ENCODE measurements around the gene PLCH2. TPM values are rescaled to one million over a fixed set of nuclear protein-coding genes. Genes with fewer than 3 reads are reported as not detected.

The PLCH2 gene
- total and polyA plus RNA-seq, 2 of the 13 experiments (the other 11 are each of a cell fraction or from before 2014, with no cell fraction given) = 0.15 to 0.67 TPM

DNA sequence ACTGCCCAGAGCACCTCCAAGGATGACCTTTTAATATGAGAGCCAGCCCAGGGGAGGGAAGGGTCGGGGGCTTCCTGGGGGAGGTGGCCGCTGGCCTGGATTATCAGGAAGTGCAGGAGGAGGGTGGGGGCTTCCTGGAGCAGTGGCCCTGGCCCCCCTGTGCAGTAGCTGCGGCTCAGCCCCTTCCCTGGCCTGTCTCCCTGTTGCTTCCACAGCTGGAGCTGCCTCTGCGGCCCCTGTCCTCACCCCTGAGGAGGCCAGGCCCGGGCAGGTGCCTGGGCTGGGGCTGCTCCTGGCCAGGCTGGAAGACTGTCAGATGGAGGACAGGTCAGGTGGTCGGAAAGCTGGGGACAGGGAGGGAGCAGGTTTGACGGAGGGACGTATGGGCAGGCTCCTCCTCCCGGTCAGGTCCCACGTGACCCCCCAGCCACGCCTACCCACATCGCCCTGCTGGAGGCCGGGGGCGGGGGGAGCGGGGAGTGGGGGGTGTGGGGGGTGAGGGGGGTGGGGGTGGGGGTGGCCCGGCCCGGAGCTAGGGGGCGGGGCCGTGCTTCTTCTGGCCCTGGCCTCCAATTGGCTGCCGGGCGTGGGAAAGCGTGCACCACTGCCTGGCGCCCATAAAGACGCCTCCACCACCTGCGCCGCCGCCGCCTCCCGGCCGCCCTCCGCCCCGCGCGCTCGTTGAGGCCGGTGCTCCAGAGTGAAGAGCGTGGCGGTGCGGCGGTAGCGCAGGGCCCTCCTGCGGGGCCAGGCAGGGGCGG is 69.8 kb downstream of the PLCH2 start (continued):
- TF ChIP-seq ZMYM4 (CRISPR knock-in tag; IDR thresholded peaks at IDR 0.05) (0 out of 2 replicates have a peak, but pooled peaks have one; percentile 15), KAT7 (CRISPR knock-in tag; IDR thresholded peaks at IDR 0.05; ENCODE audit: borderline replicate concordance) (0 out of 2 replicates have a peak, but pooled peaks have one; percentile 20), ZNF616 (CRISPR knock-in tag; IDR thresholded peaks at IDR 0.05; ENCODE audit: low read depth) (no peak), ZNF598 (CRISPR knock-in tag; IDR thresholded peaks at IDR 0.05; ENCODE audit: borderline replicate concordance) (no peak), REPIN1 (CRISPR knock-in tag; IDR thresholded peaks at IDR 0.05; ENCODE audit: borderline replicate concordance, low read depth) (no peak; the same call in 1 of the 2 replicates), ZNF367 (CRISPR knock-in tag; IDR thresholded peaks at IDR 0.05; ENCODE audit: borderline replicate concordance) (no peak), PCBP1 (IDR thresholded peaks at IDR 0.05; ENCODE audit: borderline replicate concordance, low read depth, low read length) (no peak), RBFOX2 (IDR thresholded peaks at IDR 0.05; ENCODE audit: low read depth, low read length) (peak; percentile 77), MAFG (CRISPR knock-in tag; IDR thresholded peaks at IDR 0.05) (no peak), PAF1 (CRISPR knock-in tag; IDR thresholded peaks at IDR 0.05) (no peak), ZNF292 (CRISPR knock-in tag; IDR thresholded peaks at IDR 0.05; ENCODE audit: borderline replicate concordance, low read depth) (no peak), PLRG1 (conservative IDR thresholded peaks at IDR 0.05) (no peak), KAT2B (IDR thresholded peaks at IDR 0.05; ENCODE audit: borderline replicate concordance, low read depth, low read length) (no peak), ZNF644 (CRISPR knock-in tag; IDR thresholded peaks at IDR 0.05; ENCODE audit: low read depth) (no peak)
- TF ChIP-seq, protein P1, sequence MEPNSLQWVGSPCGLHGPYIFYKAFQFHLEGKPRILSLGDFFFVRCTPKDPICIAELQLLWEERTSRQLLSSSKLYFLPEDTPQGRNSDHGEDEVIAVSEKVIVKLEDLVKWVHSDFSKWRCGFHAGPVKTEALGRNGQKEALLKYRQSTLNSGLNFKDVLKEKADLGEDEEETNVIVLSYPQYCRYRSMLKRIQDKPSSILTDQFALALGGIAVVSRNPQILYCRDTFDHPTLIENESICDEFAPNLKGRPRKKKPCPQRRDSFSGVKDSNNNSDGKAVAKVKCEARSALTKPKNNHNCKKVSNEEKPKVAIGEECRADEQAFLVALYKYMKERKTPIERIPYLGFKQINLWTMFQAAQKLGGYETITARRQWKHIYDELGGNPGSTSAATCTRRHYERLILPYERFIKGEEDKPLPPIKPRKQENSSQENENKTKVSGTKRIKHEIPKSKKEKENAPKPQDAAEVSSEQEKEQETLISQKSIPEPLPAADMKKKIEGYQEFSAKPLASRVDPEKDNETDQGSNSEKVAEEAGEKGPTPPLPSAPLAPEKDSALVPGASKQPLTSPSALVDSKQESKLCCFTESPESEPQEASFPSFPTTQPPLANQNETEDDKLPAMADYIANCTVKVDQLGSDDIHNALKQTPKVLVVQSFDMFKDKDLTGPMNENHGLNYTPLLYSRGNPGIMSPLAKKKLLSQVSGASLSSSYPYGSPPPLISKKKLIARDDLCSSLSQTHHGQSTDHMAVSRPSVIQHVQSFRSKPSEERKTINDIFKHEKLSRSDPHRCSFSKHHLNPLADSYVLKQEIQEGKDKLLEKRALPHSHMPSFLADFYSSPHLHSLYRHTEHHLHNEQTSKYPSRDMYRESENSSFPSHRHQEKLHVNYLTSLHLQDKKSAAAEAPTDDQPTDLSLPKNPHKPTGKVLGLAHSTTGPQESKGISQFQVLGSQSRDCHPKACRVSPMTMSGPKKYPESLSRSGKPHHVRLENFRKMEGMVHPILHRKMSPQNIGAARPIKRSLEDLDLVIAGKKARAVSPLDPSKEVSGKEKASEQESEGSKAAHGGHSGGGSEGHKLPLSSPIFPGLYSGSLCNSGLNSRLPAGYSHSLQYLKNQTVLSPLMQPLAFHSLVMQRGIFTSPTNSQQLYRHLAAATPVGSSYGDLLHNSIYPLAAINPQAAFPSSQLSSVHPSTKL (CRISPR knock-in tag; IDR thresholded peaks at IDR 0.05) = no peak
- TF ChIP-seq, protein P2, sequence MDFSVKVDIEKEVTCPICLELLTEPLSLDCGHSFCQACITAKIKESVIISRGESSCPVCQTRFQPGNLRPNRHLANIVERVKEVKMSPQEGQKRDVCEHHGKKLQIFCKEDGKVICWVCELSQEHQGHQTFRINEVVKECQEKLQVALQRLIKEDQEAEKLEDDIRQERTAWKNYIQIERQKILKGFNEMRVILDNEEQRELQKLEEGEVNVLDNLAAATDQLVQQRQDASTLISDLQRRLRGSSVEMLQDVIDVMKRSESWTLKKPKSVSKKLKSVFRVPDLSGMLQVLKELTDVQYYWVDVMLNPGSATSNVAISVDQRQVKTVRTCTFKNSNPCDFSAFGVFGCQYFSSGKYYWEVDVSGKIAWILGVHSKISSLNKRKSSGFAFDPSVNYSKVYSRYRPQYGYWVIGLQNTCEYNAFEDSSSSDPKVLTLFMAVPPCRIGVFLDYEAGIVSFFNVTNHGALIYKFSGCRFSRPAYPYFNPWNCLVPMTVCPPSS (IDR thresholded peaks at IDR 0.05) = no peak
- TF ChIP-seq, protein P3, sequence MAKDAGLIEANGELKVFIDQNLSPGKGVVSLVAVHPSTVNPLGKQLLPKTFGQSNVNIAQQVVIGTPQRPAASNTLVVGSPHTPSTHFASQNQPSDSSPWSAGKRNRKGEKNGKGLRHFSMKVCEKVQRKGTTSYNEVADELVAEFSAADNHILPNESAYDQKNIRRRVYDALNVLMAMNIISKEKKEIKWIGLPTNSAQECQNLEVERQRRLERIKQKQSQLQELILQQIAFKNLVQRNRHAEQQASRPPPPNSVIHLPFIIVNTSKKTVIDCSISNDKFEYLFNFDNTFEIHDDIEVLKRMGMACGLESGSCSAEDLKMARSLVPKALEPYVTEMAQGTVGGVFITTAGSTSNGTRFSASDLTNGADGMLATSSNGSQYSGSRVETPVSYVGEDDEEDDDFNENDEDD (CRISPR knock-in tag; IDR thresholded peaks at IDR 0.05; ENCODE audit: borderline replicate concordance) = peak; percentile 70; the same call in 1 of the 2 replicates
- TF ChIP-seq, protein P4, sequence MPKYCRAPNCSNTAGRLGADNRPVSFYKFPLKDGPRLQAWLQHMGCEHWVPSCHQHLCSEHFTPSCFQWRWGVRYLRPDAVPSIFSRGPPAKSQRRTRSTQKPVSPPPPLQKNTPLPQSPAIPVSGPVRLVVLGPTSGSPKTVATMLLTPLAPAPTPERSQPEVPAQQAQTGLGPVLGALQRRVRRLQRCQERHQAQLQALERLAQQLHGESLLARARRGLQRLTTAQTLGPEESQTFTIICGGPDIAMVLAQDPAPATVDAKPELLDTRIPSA (CRISPR knock-in tag; IDR thresholded peaks at IDR 0.05; ENCODE audit: borderline replicate concordance) = no peak
- TF ChIP-seq, protein P5, sequence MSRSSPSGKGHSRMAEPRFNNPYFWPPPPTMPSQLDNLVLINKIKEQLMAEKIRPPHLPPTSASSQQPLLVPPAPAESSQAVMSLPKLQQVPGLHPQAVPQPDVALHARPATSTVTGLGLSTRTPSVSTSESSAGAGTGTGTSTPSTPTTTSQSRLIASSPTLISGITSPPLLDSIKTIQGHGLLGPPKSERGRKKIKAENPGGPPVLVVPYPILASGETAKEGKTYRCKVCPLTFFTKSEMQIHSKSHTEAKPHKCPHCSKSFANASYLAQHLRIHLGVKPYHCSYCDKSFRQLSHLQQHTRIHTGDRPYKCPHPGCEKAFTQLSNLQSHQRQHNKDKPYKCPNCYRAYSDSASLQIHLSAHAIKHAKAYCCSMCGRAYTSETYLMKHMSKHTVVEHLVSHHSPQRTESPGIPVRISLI (CRISPR knock-in tag; IDR thresholded peaks at IDR 0.05; ENCODE audit: borderline replicate concordance) = no peak

Data from HepG2 (cell line).